Loucy (cell line): ENCODE data around the gene SCAF11.

ENCODE experiments used
- H2AFZ ChIP-seq: fragments of 200-600 bp; sonication (generic); 2 replicates; pipeline ENCODE4 v1.6.0; 2016; ENCODE audit warnings: antibody characterized with exemption, mild to moderate bottlenecking, low read length, moderate library complexity
- H3F3A ChIP-seq: fragments of 200-600 bp; 2 replicates; pipeline ENCODE4 v1.6.0; 2016; ENCODE audit warnings: antibody characterized with exemption, low read depth, mild to moderate bottlenecking
- H3K27me3 ChIP-seq: fragments of 200-600 bp; sonication (generic); 2 replicates; pipeline ENCODE4 v1.6.1; 2014; ENCODE audit warnings: low read length, mild to moderate bottlenecking; ENCODE audit not compliant: insufficient read depth, poor library complexity, severe bottlenecking
- H3K36me3 ChIP-seq: fragments of 200-600 bp; sonication (generic); 2 replicates; pipeline ENCODE4 v1.6.1; 2016; ENCODE audit warnings: low read length; ENCODE audit not compliant: insufficient read depth
- H3K4me1 ChIP-seq: fragments of 200-600 bp; sonication (generic); 2 replicates; pipeline ENCODE4 v1.5.1; 2014; ENCODE audit warnings: low read length, mild to moderate bottlenecking; ENCODE audit not compliant: insufficient read depth, poor library complexity, severe bottlenecking
- H3K4me2 ChIP-seq: fragments of 200-600 bp; sonication (generic); 2 replicates; pipeline ENCODE4 v1.6.0; 2014; ENCODE audit warnings: antibody characterized with exemption, low read length, low read depth, mild to moderate bottlenecking; ENCODE audit not compliant: poor library complexity, severe bottlenecking
- H3K4me3 ChIP-seq: fragments of 200-600 bp; sonication (generic); 2 replicates; pipeline ENCODE4 v1.5.1; 2014; ENCODE audit warnings: low read length, mild to moderate bottlenecking, mixed read lengths; ENCODE audit not compliant: poor library complexity, severe bottlenecking
- H3K79me2 ChIP-seq: fragments of 200-600 bp; sonication (generic); 2 replicates; pipeline ENCODE4 v1.6.1; 2014; ENCODE audit warnings: low read length; ENCODE audit not compliant: insufficient read depth
- H3K9ac ChIP-seq: fragments of 200-600 bp; sonication (generic); 2 replicates; pipeline ENCODE4 v1.6.0; 2014; ENCODE audit warnings: mild to moderate bottlenecking, low read depth, low read length, moderate library complexity; ENCODE audit not compliant: poor library complexity, severe bottlenecking
- H3K9me2 ChIP-seq: fragments of 200-600 bp; sonication (generic); replicated peaks from 2 replicates; pipeline ENCODE4 v1.6.1; 2016; ENCODE audit warnings: low read depth, low read length, mixed read lengths
- H3K9me3 ChIP-seq: fragments of 200-600 bp; sonication (generic); 2 replicates; pipeline ENCODE4 v1.6.1; 2014; ENCODE audit warnings: mild to moderate bottlenecking, antibody characterized with exemption, low read length, low read depth; ENCODE audit not compliant: insufficient read depth
- H4K20me1 ChIP-seq: fragments of 200-600 bp; sonication (generic); 2 replicates; pipeline ENCODE4 v1.6.0; 2014; ENCODE audit warnings: antibody characterized with exemption, low read length, mild to moderate bottlenecking; ENCODE audit not compliant: insufficient read depth, poor library complexity, severe bottlenecking
- CTCF ChIP-seq: fragments of 200-600 bp; sonication (generic); conservative IDR thresholded peaks from 2 replicates; pipeline ENCODE4 v1.5.1; 2014; ENCODE audit warnings: mild to moderate bottlenecking, antibody characterized with exemption, low read length
- EZH2phosphoT487 ChIP-seq: fragments of 200-600 bp; IDR thresholded peaks from 2 replicates; pipeline ENCODE4 v1.6.1; 2018; ENCODE audit warnings: antibody characterized with exemption, mild to moderate bottlenecking, moderate library complexity, borderline replicate concordance

SCAF11 gene

GRCh38 chr12:45974883-45975282 is 15.5 kb downstream of the SCAF11 start:
- no peak overlapping the region for H3K4me2 ChIP-seq
- H4K20me1 ChIP-seq, result peaks cover 90% of the 10 kb centered on the region
- H3K36me3 ChIP-seq, result peaks cover 39% of the 10 kb centered on the region
- H2AFZ ChIP-seq, result no peak overlapping the region
- no peaks in the 10 kb centered on the region for H3F3A ChIP-seq
- H3K79me2 ChIP-seq, result peaks cover 98% of the 10 kb centered on the region
- H3K27me3 ChIP-seq, result no peaks in the 10 kb centered on the region
- H3K9ac ChIP-seq, result no peak overlapping the region
- H3K4me3 ChIP-seq, result no peak overlapping the region
- TF ChIP-seq CTCF, result no peak
- TF ChIP-seq EZH2phosphoT487, result no peak
- H3K9me2 ChIP-seq, result no peaks in the 10 kb centered on the region
- peaks cover 12% of the 10 kb centered on the region for H3K4me1 ChIP-seq
- no peaks in the 10 kb centered on the region; the same call in 1 of the 2 replicates for H3K9me3 ChIP-seq

GRCh38 chr12:45974171-45974719 is 16.1 kb downstream of the SCAF11 start:
- no peaks in the 10 kb centered on the region; the same call in 1 of the 2 replicates for H3K9me3 ChIP-seq
- no peak overlapping the region for H3K4me2 ChIP-seq
- H3K36me3 ChIP-seq, result peaks cover 39% of the 10 kb centered on the region
- no peaks in the 10 kb centered on the region for H3F3A ChIP-seq
- no peak overlapping the region for H2AFZ ChIP-seq
- H3K4me3 ChIP-seq, result no peak overlapping the region
- H3K79me2 ChIP-seq, result peaks cover 98% of the 10 kb centered on the region
- no peak overlapping the region for H3K9ac ChIP-seq
- H4K20me1 ChIP-seq, result peaks cover 88% of the 10 kb centered on the region
- H3K27me3 ChIP-seq, result no peaks in the 10 kb centered on the region
- H3K9me2 ChIP-seq, result no peaks in the 10 kb centered on the region
- H3K4me1 ChIP-seq, result peaks cover 7% of the 10 kb centered on the region
- TF ChIP-seq EZH2phosphoT487 (no peak), CTCF (no peak)

- TF ChIP-seq EZH2phosphoT487, result no peak
- TF ChIP-seq CTCF, result no peak
- Histone ChIP-seq H3K9me2 (no peaks in the 10 kb centered on the region), H3K9ac (no peak overlapping the region), H4K20me1 (peaks cover 84% of the 10 kb centered on the region), H3K79me2 (peaks cover 98% of the 10 kb centered on the region), H3K36me3 (peaks cover 39% of the 10 kb centered on the region), H3K9me3 (no peaks in the 10 kb centered on the region; the same call in 1 of the 2 replicates), H3K27me3 (no peaks in the 10 kb centered on the region), H3K4me3 (no peak overlapping the region), H2AFZ (no peak overlapping the region), H3K4me2 (no peak overlapping the region), H3K4me1 (peaks cover 5% of the 10 kb centered on the region), H3F3A (no peaks in the 10 kb centered on the region)
Measured at GRCh38 chr12:45973526-45973925, 16.8 kb downstream of the SCAF11 start.
